ENCODE measurements around the gene RNU1-1.
"Not testable (repeated sequence)": the region's sequence is repeated elsewhere in the genome, so short reads cannot be mapped to it uniquely, and the experiment has no call there.

RNU1-1 gene

DNA sequence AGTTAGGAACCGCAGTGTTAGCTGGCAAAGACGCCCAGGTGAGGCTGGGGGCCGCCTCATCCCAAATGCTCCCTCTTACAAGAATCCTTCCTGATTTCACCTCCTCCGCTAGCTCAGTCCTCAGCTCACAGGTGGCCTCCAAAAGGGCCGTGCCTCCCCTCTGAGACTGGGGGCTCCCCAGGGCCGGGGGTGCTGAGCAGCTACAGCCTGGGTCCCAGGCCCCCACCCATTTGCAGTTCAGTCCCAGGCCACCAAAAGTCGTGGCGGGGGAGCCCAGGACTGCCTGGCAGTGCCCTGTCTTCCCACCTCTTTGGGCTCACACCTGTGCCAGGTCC is 29.6 kb downstream of the RNU1-1 start:
- Histone ChIP-seq H3K27me3 (ENCODE audit: control insufficient read depth, insufficient read depth, low read length) (no peaks in the 10 kb centered on the region), H3K9ac (ENCODE audit: low read length) (no peak overlapping the region), H3K4me3 (ENCODE audit: low read length) (no peak overlapping the region), H3K4me1 (ENCODE audit: control insufficient read depth, insufficient read depth, low read length) (no peaks in the 10 kb centered on the region), H3K36me3 (ENCODE audit: control insufficient read depth, insufficient read depth, low read length) (no peaks in the 10 kb centered on the region), H3K9me3 (ENCODE audit: control insufficient read depth, low read length) (no peaks in the 10 kb centered on the region)

DNA sequence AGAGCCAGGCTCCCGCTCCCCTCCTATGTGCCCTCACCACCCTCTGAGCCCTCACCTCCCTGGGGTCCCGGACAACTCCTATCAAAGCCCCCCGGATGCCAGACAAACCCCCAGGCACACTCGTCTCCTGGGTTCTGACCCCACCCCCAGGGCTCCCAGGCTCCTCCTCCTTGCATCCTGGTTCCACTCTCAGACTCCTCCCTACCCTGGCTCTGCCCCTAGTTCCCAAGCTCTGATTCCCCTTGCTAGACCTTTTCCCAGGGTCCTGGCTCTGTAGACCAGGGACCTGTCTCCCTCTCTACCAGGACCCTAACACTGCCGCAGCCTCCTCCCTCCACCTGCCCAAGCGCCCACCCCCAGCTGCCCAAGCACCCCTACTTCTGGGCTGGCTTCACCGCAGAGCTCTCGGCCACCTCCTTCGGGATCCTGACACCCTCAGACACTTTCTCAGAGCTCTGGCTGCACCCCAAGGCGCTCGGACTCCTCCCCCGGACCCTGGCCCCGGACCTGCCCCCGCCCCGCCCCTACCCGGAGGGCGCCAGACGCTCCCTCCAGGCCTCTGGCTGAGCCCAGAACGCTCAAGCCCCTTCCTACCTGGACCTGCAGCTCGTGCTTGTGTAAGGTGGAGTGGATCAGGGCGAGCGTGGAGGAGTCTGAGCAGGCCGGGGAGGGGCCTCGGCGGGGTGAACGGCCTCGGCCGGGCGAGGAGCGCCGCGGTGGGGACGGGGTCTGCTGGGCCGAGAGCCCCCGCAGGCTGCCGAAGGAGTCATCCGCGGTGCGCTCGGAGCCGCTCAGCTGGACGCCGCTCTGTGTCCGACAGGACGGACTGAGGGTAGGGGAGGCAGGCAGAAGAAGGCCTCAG is 30.2 kb downstream of the RNU1-1 start:
- H3K36me3 ChIP-seq (ENCODE audit: control insufficient read depth, insufficient read depth, low read length); H3K9me3 ChIP-seq (ENCODE audit: control insufficient read depth, low read length); H3K4me1 ChIP-seq (ENCODE audit: control insufficient read depth, insufficient read depth, low read length): not testable (repeated sequence)

DNA sequence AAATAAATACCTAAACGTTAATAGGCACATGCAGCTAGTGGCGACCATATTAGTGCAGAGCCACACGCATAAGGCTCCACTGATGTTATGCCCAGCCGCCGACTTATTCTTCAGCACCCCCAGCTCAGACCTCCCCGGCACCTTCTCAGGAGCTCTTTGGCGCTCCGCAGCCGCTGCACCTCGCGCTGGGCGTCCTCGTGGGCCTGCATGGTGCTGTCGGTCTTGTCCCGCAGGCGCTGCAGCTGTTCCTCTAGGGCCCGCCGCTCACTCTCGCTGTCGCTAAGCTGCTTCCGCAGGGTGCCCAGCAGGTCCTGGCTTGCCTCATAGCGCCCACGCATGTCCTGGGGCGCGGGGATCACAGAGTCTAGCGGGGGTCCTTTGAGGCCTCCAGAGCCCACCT is 30.9 kb downstream of the RNU1-1 start:
- H3K9me3 ChIP-seq (ENCODE audit: control insufficient read depth, low read length); H3K27me3 ChIP-seq (ENCODE audit: control insufficient read depth, insufficient read depth, low read length); H3K4me3 ChIP-seq (ENCODE audit: low read length); H3K36me3 ChIP-seq (ENCODE audit: control insufficient read depth, insufficient read depth, low read length); H3K4me1 ChIP-seq (ENCODE audit: control insufficient read depth, insufficient read depth, low read length); H3K9ac ChIP-seq (ENCODE audit: low read length): not testable (repeated sequence)

More for the DNA sequence above, 30.2 kb downstream of the RNU1-1 start:
- H3K9ac ChIP-seq (ENCODE audit: low read length); H3K4me3 ChIP-seq (ENCODE audit: low read length); H3K27me3 ChIP-seq (ENCODE audit: control insufficient read depth, insufficient read depth, low read length): not testable (repeated sequence)

DNA sequence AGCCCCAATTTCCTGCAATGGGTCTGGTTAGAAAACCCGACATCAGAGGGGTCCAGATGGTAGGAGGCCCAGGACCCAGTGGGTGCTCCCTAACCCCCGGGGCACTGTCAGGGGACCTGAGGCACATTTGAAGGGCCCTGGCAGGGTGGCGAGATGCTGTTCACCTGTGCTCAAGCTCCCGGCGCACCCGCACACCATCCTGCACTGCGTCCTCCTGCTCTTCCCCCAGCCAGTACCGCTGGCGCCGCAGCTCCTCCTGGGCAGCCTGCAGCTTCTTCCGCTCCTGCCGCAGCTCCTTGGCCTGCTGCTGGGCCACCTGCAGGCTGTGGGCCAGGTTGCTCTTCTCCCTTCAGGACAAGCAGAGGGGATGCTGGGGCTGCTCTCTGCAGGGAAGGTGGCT is 36.0 kb downstream of the RNU1-1 start:
- no peak overlapping the region for H3K4me3 ChIP-seq (ENCODE audit: low read length)
- no peaks in the 10 kb centered on the region for H3K36me3 ChIP-seq (ENCODE audit: control insufficient read depth, insufficient read depth, low read length)
- H3K27me3 ChIP-seq (ENCODE audit: control insufficient read depth, insufficient read depth, low read length) = no peaks in the 10 kb centered on the region
- no peaks in the 10 kb centered on the region for H3K4me1 ChIP-seq (ENCODE audit: control insufficient read depth, insufficient read depth, low read length)
- no peak overlapping the region for H3K9ac ChIP-seq (ENCODE audit: low read length)
- H3K9me3 ChIP-seq (ENCODE audit: control insufficient read depth, low read length) = no peaks in the 10 kb centered on the region

DNA sequence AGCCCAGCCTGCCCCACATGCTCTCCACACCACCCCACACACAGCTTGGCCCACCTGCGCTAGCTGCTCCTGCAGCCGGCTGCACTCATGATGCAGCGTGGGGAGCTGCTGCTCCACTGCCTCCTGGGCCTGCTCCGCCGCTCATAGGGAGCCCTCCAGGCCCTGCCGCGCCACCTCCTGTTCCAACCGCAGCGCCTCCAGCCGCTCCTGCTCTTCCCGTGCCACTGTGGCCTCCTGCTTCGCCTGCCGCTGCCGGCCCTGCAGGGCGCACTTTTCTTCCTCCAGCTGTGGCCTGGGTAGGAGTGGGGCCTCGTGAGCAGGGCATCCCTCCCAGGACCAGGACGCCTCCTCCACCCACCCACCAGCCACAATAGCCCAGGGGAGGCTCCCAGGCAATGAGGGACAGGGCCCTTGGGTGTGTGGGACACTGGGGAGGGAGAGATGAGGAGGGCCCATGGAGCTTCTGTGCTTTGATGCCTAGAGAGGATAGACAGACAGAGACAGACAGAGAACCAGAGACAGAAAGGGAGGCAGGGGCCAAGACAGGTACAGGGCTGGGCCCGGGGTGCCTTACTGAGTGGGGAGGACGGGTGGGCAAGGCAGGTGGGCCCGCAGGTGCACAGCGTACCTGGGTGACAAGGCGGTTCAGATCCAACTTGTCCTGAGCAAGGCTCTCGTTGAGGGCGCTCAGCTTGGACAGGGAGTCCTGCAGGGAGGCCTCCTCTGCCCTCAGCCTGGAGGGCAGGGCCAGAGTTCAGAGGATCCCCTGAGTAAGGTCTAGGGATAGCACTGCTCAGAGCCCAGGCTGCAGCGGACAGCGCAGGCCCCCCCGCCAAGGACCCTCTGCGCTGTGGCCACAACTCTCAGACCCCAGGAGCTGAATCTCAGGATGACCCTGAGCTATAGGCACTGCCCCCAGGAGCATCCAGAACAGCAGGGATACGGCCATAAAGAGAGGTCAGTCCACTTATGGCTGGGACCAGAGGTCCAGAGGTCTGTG is 38.0 kb downstream of the RNU1-1 start:
- H3K36me3 ChIP-seq (ENCODE audit: control insufficient read depth, insufficient read depth, low read length); H3K27me3 ChIP-seq (ENCODE audit: control insufficient read depth, insufficient read depth, low read length): not testable (repeated sequence)

DNA sequence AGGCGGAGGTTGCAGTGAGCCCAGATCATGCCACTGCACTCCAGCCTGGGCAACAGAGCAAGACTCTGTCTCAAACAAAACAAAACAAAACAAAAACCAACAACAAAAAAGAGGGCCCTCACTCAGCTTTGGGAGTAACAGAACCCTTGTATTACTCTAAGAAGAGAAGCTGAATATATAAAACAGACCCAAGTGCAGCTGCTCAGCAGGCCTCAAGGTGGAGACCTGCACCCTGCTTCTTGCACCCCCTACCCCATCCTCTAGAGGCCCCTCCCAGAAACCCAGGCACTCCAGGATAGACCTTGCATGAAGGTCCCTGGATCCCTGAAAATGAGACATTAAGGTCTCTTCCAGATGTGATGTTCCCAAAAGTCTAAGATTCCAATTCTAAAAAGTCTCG is 39.2 kb downstream of the RNU1-1 start:
- not testable (repeated sequence) for H3K36me3 ChIP-seq (ENCODE audit: control insufficient read depth, insufficient read depth, low read length)

More for the DNA sequence above, 38.0 kb downstream of the RNU1-1 start:
- H3K9me3 ChIP-seq (ENCODE audit: control insufficient read depth, low read length); H3K4me1 ChIP-seq (ENCODE audit: control insufficient read depth, insufficient read depth, low read length); H3K4me3 ChIP-seq (ENCODE audit: low read length); H3K9ac ChIP-seq (ENCODE audit: low read length): not testable (repeated sequence)

DNA sequence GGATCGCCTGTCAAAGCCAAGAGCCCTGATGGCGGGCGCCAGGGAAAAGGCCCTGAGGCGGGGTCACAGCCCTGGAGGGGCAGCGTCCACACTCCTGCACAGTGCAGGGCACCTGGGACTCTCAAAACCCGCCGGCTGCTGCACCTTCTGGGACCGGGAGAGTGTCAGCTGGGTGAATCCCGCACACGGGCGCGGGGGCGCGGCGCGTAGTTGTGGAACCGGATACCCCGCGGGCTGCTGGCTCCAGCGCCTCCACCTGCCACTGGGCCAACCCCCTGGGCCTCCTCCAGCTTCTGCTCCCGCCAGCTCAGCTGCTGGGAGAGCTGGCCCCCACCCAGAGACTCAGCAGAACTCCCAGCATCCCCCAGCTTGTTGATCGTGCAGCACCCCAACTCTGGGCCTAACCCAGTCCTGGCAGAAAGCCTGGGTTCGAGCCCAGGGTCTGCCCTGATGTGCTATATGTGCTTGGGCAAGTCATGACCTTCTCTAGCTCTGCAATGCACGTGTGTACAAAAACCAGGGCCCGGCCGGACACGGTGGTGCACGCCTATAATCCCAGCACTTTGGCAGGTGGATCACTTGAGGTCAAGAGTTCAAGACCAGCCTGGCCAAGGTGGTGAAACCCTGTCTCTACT is 39.8 kb downstream of the RNU1-1 start:
- no peaks in the 10 kb centered on the region for H3K36me3 ChIP-seq (ENCODE audit: control insufficient read depth, insufficient read depth, low read length)
- no peak overlapping the region for H3K9ac ChIP-seq (ENCODE audit: low read length)
- no peaks in the 10 kb centered on the region for H3K9me3 ChIP-seq (ENCODE audit: control insufficient read depth, low read length)
- H3K4me1 ChIP-seq (ENCODE audit: control insufficient read depth, insufficient read depth, low read length) = no peaks in the 10 kb centered on the region
- no peaks in the 10 kb centered on the region for H3K27me3 ChIP-seq (ENCODE audit: control insufficient read depth, insufficient read depth, low read length)
- H3K4me3 ChIP-seq (ENCODE audit: low read length) = no peak overlapping the region

More for the DNA sequence above, 39.2 kb downstream of the RNU1-1 start:
- not testable (repeated sequence) for H3K27me3 ChIP-seq (ENCODE audit: control insufficient read depth, insufficient read depth, low read length); H3K4me1 ChIP-seq (ENCODE audit: control insufficient read depth, insufficient read depth, low read length); H3K9ac ChIP-seq (ENCODE audit: low read length); H3K4me3 ChIP-seq (ENCODE audit: low read length); H3K9me3 ChIP-seq (ENCODE audit: control insufficient read depth, low read length)

DNA sequence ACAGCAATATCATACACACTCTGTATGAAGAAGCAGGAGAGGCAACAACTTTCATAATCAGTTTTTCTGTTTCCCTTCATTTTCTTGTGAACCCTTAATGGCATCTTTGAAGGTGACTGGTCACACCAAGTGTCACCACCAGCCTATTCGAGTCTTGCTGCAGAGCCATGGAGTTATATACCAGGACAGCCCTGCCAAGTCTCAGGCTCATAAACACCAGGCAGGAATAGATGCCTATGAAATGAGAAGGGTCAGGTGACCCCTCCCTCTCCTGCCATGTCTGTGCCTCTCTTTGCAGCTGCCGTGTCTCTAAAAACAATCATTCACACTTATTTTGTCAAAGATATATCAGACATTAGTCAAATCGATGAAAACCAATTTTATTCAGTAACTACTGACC is 45.5 kb downstream of the RNU1-1 start:
- Histone ChIP-seq H3K4me1 (ENCODE audit: control insufficient read depth, insufficient read depth, low read length) (no peaks in the 10 kb centered on the region), H3K36me3 (ENCODE audit: control insufficient read depth, insufficient read depth, low read length) (no peaks in the 10 kb centered on the region), H3K27me3 (ENCODE audit: control insufficient read depth, insufficient read depth, low read length) (no peaks in the 10 kb centered on the region), H3K9me3 (ENCODE audit: control insufficient read depth, low read length) (no peaks in the 10 kb centered on the region), H3K9ac (ENCODE audit: low read length) (no peak overlapping the region), H3K4me3 (ENCODE audit: low read length) (no peak overlapping the region)

DNA sequence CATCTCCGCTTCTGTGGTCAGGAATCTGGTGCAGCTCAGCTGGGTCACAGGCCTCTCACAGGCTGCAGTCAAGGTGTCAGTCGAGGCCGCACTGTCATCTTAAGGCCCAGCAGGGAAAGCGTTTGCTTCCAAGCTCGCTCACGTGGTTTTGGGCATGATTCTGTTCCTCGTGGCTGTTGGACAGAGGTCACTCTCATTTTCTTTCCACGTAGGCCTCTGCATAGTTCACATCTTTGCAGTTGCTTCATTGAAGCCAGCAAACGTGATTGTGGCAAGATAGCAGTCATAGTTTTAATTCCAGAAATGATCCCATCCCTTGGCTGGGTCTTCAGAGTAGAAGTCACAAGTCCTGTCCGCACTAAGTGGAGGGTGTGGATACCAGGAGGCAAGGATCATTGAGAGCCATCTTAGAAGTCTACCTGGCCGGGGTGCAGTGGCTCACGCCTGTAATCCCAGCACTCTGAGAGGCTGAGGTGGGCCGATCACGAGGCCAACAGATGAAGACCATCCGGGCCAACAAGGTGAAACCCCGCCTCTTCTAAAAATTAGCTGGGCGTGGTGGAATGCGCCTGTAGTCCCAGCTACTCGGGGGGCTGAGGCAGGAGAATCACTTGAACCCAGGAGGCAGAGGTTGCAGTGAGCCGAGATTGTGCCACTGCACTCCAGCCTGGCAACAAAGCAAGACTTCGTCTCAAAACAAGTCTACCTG is 49.0 kb downstream of the RNU1-1 start:
- Histone ChIP-seq H3K4me1 (ENCODE audit: control insufficient read depth, insufficient read depth, low read length) (no peaks in the 10 kb centered on the region), H3K27me3 (ENCODE audit: control insufficient read depth, insufficient read depth, low read length) (no peaks in the 10 kb centered on the region), H3K4me3 (ENCODE audit: low read length) (no peak overlapping the region), H3K9ac (ENCODE audit: low read length) (no peak overlapping the region), H3K9me3 (ENCODE audit: control insufficient read depth, low read length) (no peaks in the 10 kb centered on the region), H3K36me3 (ENCODE audit: control insufficient read depth, insufficient read depth, low read length) (peaks cover 5% of the 10 kb centered on the region)
